GM21515 (cell line): ENCODE data around the gene TMPRSS7.
A peak's percentile ranks its signal among the peaks of the same experiment; 100 is the strongest.
"Not testable (repeated sequence)": the region's sequence is repeated elsewhere in the genome, so short reads cannot be mapped to it uniquely, and the experiment has no call there.

Experiments used
- ATAC-seq: cut with Tn5 transposase; IDR thresholded peaks from one replicate; pipeline ENCODE4 v1.9.1; 2021; ENCODE audit not compliant: unreplicated experiment

Gene TMPRSS7

GRCh38 chr3:112012205-112012992, 22.1 kb upstream of the TMPRSS7 start:
- no peak for ATAC-seq

GRCh38 chr3:112013058-112013783, 21.3 kb upstream of the TMPRSS7 start:
- peak; percentile 84 for ATAC-seq

GRCh38 chr3:112013784-112014143, 20.8 kb upstream of the TMPRSS7 start:
- ATAC-seq = peak; percentile 11

GRCh38 chr3:112017091-112017490, 17.4 kb upstream of the TMPRSS7 start:
- no peak for ATAC-seq

- ATAC-seq = no peak
These were observed 15.8 kb upstream of the TMPRSS7 start for GRCh38 chr3:112018712-112019111.

GRCh38 chr3:112019716-112020115, 14.8 kb upstream of the TMPRSS7 start:
- no peak for ATAC-seq

GRCh38 chr3:112020674-112021085, 13.9 kb upstream of the TMPRSS7 start:
- no peak for ATAC-seq

- ATAC-seq = no peak
These were observed 7.4 kb upstream of the TMPRSS7 start for GRCh38 chr3:112027142-112027541.

GRCh38 chr3:112027826-112028225, 6.7 kb upstream of the TMPRSS7 start:
- ATAC-seq = no peak

GRCh38 chr3:112030901-112031300, 3.6 kb upstream of the TMPRSS7 start:
- no peak for ATAC-seq

GRCh38 chr3:112032098-112032731, 2.3 kb upstream of the TMPRSS7 start:
- ATAC-seq = no peak

- ATAC-seq = no peak
These were observed 705 bp downstream of the TMPRSS7 start for GRCh38 chr3:112035241-112035640.

GRCh38 chr3:112037194-112037593, 2.7 kb downstream of the TMPRSS7 start:
- ATAC-seq = not testable (repeated sequence)

- ATAC-seq = no peak
These were observed 4.3 kb downstream of the TMPRSS7 start for GRCh38 chr3:112038863-112039262.

- no peak for ATAC-seq
These were observed 6.8 kb downstream of the TMPRSS7 start for GRCh38 chr3:112041321-112041720.

GRCh38 chr3:112042842-112043280, 8.3 kb downstream of the TMPRSS7 start:
- no peak for ATAC-seq

- ATAC-seq = peak; percentile 79
These were observed 9.2 kb downstream of the TMPRSS7 start for GRCh38 chr3:112043621-112044201.

GRCh38 chr3:112046599-112046998, 12.1 kb downstream of the TMPRSS7 start:
- no peak for ATAC-seq

GRCh38 chr3:112047264-112047663, 12.7 kb downstream of the TMPRSS7 start:
- no peak for ATAC-seq

- ATAC-seq = no peak
These were observed 14.4 kb downstream of the TMPRSS7 start for GRCh38 chr3:112048911-112049310.

GRCh38 chr3:112053229-112053628, 18.7 kb downstream of the TMPRSS7 start:
- no peak for ATAC-seq
